NCI-H82 treated with DMSO at 0.1 percent for 48 hours (cell line): ENCODE measurements around the gene RPL27A.

Experiments
- DNase-seq: peaks from one replicate; lab custom pipeline; 2025; ENCODE audit not compliant: unreplicated experiment; lab: John Stamatoyannopoulos, UW

The RPL27A gene

GRCh38 chr11:8698917-8699441 lies 16.4 kb downstream of the RPL27A start:
- DNase-seq, result no peak

GRCh38 chr11:8699903-8700302 lies 17.3 kb downstream of the RPL27A start:
- DNase-seq, result no peak

- DNase-seq, result no peak
Measured at GRCh38 chr11:8701891-8702597, 19.5 kb downstream of the RPL27A start.

- no peak for DNase-seq
Measured at GRCh38 chr11:8702598-8702915, 20.0 kb downstream of the RPL27A start.

- no peak for DNase-seq
Measured at GRCh38 chr11:8704136-8704535, 21.5 kb downstream of the RPL27A start.

GRCh38 chr11:8705146-8705545 lies 22.6 kb downstream of the RPL27A start:
- no peak for DNase-seq

- DNase-seq, result no peak
Measured at GRCh38 chr11:8706673-8707432, 24.3 kb downstream of the RPL27A start.

- DNase-seq, result no peak
Measured at GRCh38 chr11:8707541-8708191, 25.1 kb downstream of the RPL27A start.

- no peak for DNase-seq
Measured at GRCh38 chr11:8709002-8709672, 26.5 kb downstream of the RPL27A start.

- DNase-seq, result no peak
Measured at GRCh38 chr11:8709777-8710176, 27.2 kb downstream of the RPL27A start.

GRCh38 chr11:8711895-8712442 lies 29.4 kb downstream of the RPL27A start:
- no peak for DNase-seq

GRCh38 chr11:8712506-8712905 lies 29.9 kb downstream of the RPL27A start:
- no peak for DNase-seq

GRCh38 chr11:8713760-8714454 lies 31.3 kb downstream of the RPL27A start:
- no peak for DNase-seq

- no peak for DNase-seq
Measured at GRCh38 chr11:8714622-8715225, 32.1 kb downstream of the RPL27A start.

- no peak for DNase-seq
Measured at GRCh38 chr11:8715501-8715900, 32.9 kb downstream of the RPL27A start.

GRCh38 chr11:8717544-8717875 lies 34.9 kb downstream of the RPL27A start:
- no peak for DNase-seq

- no peak for DNase-seq
Measured at GRCh38 chr11:8717876-8718753, 35.5 kb downstream of the RPL27A start.

- DNase-seq, result no peak
Measured at GRCh38 chr11:8719211-8719649, 36.6 kb downstream of the RPL27A start.

- DNase-seq, result no peak
Measured at GRCh38 chr11:8719721-8720120, 37.1 kb downstream of the RPL27A start.
